NCI-H2107 treated with DMSO at 0.1 percent for 48 hours (cell line): ENCODE results near the gene ABHD17B.

Source experiments
- DNase-seq: peaks from one replicate; lab custom pipeline; 2025; ENCODE audit not compliant: unreplicated experiment; lab: John Stamatoyannopoulos, UW

Gene ABHD17B

GRCh38 chr9:71822456-71822855 is 88.5 kb downstream of the ABHD17B start:
- DNase-seq: no peak

- DNase-seq: no peak
Measured at GRCh38 chr9:71821405-71821804, 89.6 kb downstream of the ABHD17B start.

GRCh38 chr9:71820403-71820921 is 90.5 kb downstream of the ABHD17B start:
- no peak for DNase-seq

- no peak for DNase-seq
Measured at GRCh38 chr9:71819115-71819739, 91.8 kb downstream of the ABHD17B start.

GRCh38 chr9:71816916-71817451 is 94.0 kb downstream of the ABHD17B start:
- DNase-seq: peak; percentile 26
